Measurements from ENCODE around the gene OGT. TPM values are rescaled to one million over a fixed set of nuclear protein-coding genes. Genes with fewer than 3 reads are reported as not detected.
"Not testable (repeated sequence)": the region's sequence is repeated elsewhere in the genome, so short reads cannot be mapped to it uniquely, and the experiment has no call there.

Gene OGT
- total RNA-seq, 2 experiments from 2014 or later = 354 to 358 TPM

DNA sequence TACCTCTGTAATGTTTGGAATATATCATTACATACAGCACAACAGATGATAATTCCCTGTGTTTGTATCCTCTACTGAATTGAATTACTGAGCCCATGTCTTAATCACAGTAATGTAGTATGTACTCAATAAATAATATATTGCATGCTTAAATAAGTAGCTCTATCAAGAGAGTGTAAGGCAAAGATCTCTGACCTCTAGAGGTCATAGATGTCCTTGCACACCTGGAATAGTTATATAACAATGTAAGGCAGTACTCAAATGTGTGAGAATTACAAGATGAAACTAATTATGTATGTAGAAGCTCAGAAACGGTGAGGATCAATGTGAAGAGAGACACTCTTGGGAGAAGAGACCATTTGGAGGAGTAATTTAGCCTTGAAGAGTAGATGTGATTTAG, 31.0 kb downstream of the OGT start:
- H3K36me3 Mint-ChIP-seq (ENCODE audit: low read depth) = peaks cover 64% of the 10 kb centered on the region
- TF ChIP-seq, protein P1, sequence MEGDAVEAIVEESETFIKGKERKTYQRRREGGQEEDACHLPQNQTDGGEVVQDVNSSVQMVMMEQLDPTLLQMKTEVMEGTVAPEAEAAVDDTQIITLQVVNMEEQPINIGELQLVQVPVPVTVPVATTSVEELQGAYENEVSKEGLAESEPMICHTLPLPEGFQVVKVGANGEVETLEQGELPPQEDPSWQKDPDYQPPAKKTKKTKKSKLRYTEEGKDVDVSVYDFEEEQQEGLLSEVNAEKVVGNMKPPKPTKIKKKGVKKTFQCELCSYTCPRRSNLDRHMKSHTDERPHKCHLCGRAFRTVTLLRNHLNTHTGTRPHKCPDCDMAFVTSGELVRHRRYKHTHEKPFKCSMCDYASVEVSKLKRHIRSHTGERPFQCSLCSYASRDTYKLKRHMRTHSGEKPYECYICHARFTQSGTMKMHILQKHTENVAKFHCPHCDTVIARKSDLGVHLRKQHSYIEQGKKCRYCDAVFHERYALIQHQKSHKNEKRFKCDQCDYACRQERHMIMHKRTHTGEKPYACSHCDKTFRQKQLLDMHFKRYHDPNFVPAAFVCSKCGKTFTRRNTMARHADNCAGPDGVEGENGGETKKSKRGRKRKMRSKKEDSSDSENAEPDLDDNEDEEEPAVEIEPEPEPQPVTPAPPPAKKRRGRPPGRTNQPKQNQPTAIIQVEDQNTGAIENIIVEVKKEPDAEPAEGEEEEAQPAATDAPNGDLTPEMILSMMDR (IDR thresholded peaks at IDR 0.05) = no peak
- ChIA-PET POLR2A (interaction anchor here (0.5 to 1.9 kb wide), 5 partner anchors 10 to 367 kb away, joined by 3 to 4 read pairs (median 3); partner anchors contain the start of gene OGT), CTCF (interaction anchor here (1.0 to 1.4 kb wide), 5 partner anchors 13 to 137 kb away, joined by 3 read pairs; no protein-coding TSS in a partner anchor)
- H3K9me3 Mint-ChIP-seq = no peaks in the 10 kb centered on the region
- no peak for DNase-seq
- H3K4me3 Mint-ChIP-seq = no peak overlapping the region
- H3K4me1 Mint-ChIP-seq (ENCODE audit: low read depth) = peaks cover 2% of the 10 kb centered on the region
- no peaks in the 10 kb centered on the region for H3K27me3 Mint-ChIP-seq
- intact Hi-C loops (cut with micrococcal nuclease) = no loop called here
- ATAC-seq = no peak
- H3K27ac Mint-ChIP-seq = no peak overlapping the region

DNA sequence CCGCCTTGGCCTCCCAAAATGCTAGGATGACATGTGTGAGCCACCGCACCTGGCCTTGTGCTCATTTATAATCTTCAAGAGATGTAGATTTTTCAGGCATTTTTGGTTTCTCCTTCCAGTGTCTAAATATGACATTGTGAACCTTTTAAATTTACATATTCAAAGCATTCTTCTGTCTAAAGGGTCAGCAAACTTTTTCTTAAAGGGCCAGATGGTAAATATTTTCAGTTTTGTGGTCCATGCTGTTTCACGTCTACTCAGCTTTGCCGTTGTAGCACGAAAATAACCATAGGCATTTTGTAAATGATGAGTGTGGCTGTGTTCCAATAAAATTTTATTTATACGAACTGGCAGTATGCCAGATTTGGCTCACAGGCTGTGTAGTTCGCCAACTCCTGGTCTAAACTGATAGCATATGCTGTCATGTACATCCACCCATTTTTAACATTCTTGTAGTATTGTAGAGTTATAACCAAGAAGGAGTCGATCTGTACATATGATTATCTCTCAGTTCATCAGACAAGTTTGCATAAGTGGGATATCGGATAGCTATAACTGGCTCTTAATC, 32.7 kb downstream of the OGT start:
- ATAC-seq = no peak
- POLR2A ChIA-PET = interaction anchor here (1.0 to 1.2 kb wide), 2 partner anchors 15 to 23 kb away, joined by 3 to 8 read pairs; no protein-coding TSS in a partner anchor
- TF ChIP-seq, protein P1 (IDR thresholded peaks at IDR 0.05) = no peak
- peaks cover 2% of the 10 kb centered on the region for H3K4me1 Mint-ChIP-seq (ENCODE audit: low read depth)
- intact Hi-C loops (cut with micrococcal nuclease) = no loop called here
- no peaks in the 10 kb centered on the region for H3K9me3 Mint-ChIP-seq
- H3K27me3 Mint-ChIP-seq = no peaks in the 10 kb centered on the region
- no peak for DNase-seq
- H3K4me3 Mint-ChIP-seq = no peak overlapping the region
- CTCF ChIA-PET = no interaction called here
- H3K36me3 Mint-ChIP-seq (ENCODE audit: low read depth) = peaks cover 60% of the 10 kb centered on the region
- no peak overlapping the region for H3K27ac Mint-ChIP-seq

DNA sequence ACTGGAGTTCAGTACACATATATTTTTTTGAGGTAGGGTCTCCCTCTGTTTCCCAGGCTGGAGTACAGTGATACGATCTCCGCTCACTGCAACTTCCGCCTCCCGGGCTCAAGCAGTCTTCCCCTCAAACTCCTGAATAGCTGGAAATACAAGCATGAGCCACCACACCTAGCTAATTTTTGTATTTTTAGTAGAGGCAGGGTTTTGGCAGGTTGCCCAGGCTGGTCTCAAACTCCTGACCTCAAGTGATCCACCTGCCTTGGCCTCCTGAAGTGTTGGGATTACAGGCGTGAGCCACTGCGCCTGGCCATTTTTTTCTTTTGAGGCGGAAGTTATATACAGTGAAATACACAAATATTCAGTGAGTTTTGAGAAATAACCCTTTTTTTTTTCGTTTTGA, 38.5 kb downstream of the OGT start:
- POLR2A ChIA-PET; intact Hi-C loops (cut with micrococcal nuclease); H3K4me1 Mint-ChIP-seq (ENCODE audit: low read depth); CTCF ChIA-PET; H3K27me3 Mint-ChIP-seq; H3K4me3 Mint-ChIP-seq; DNase-seq; H3K27ac Mint-ChIP-seq; H3K9me3 Mint-ChIP-seq; ATAC-seq: not testable (repeated sequence)
- peaks cover 58% of the 10 kb centered on the region for H3K36me3 Mint-ChIP-seq (ENCODE audit: low read depth)

DNA sequence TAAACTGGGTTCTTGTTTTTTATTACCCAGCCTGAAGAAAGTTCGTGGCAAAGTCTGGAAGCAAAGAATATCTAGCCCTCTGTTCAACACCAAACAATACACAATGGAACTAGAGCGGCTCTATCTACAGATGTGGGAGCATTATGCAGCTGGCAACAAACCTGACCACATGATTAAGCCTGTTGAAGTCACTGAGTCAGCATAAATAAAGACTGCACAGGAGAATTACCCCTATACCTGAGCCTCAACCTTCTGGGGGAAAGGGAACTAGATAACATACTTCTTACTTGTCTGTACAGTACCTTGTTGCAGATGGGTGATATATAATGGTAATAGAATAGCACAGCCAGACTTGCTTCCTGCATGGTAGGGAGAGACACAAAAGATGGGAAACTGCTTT, 40.7 kb downstream of the OGT start:
- TF ChIP-seq, protein P1 (IDR thresholded peaks at IDR 0.05) = no peak
- ATAC-seq = no peak
- Mint-ChIP-seq H3K27ac (peak overlapping the region; percentile 42), H3K4me3 (no peak overlapping the region), H3K36me3 (ENCODE audit: low read depth) (peaks cover 60% of the 10 kb centered on the region), H3K4me1 (ENCODE audit: low read depth) (peaks cover 10% of the 10 kb centered on the region), H3K27me3 (no peaks in the 10 kb centered on the region), H3K9me3 (no peaks in the 10 kb centered on the region)
- DNase-seq = no peak
- intact Hi-C loops (cut with micrococcal nuclease) = no loop called here
- ChIA-PET CTCF (no interaction called here), POLR2A (no interaction called here)

DNA sequence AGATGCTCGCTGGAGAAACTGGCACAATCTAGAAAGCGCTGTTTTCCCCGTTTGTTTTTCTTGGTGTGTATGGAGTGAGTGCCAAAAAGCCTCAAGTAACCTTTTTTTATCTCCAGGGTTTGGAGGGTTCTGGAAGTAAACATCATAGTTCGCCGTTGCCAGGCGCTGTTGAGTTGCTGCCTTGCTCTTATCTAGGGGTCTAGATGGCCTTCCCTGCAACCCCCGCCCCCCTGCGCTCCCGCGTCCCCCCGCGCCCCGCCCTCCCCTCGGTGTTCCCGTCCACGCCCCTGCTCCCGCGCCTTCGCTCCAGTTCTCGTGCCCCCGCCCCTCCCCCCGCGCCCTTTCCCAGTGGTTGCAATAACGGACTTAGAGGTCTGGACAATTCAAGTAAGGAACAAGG, 44.8 kb downstream of the OGT start:
- ChIA-PET POLR2A (interaction anchor here (1.2 kb wide), 1 partner anchor 29 kb away, joined by 4 read pairs; no protein-coding TSS in a partner anchor), CTCF (no interaction called here)
- H3K36me3 Mint-ChIP-seq (ENCODE audit: low read depth) = peaks cover 52% of the 10 kb centered on the region
- TF ChIP-seq, protein P1 (IDR thresholded peaks at IDR 0.05) = no peak
- peaks cover 17% of the 10 kb centered on the region for H3K4me1 Mint-ChIP-seq (ENCODE audit: low read depth)
- no peaks in the 10 kb centered on the region for H3K9me3 Mint-ChIP-seq
- intact Hi-C loops (cut with micrococcal nuclease) = no loop called here
- H3K27ac Mint-ChIP-seq = no peak overlapping the region
- no peak for ATAC-seq
- DNase-seq = no peak
- no peak overlapping the region for H3K4me3 Mint-ChIP-seq
- no peaks in the 10 kb centered on the region for H3K27me3 Mint-ChIP-seq
